ENCODE data around the gene ITIH3.

The ITIH3 gene

DNA sequence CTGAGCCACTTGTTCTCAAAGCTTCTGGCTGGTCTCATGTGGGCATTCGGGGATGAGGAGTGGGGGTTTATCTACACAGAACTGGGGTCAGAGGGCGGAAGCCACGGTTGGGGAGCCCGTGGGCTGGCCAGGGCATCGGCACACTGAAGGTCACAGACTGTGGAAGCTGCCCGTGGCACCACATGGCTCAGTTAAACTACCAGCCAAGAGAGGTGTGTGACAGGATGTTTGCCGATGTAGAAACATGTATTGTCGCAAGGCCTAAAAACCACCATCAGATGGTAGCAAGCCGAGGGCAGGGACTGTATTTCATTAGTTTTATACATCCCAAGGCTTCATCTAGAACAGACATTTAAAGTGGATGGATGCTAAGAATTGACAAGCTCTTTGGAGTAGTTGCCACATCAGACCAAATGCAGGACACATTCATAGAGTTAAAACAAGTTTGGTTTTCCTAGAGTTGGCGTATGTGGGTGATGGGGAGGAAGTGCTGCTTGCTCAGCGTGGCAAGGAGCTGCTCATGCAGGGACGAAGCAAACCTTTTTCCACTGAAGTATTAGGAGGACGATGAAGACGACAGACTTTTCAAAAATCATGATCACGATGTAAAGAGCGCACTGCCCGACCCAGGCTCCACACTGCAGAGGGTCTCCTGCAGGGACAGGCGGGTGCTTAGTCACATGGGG is 49.8 kb downstream of the ITIH3 start:
- H3K36me3 ChIP-seq (ENCODE audit: insufficient read depth, low read depth, low read length) = peaks cover 38% of the 10 kb centered on the region
- no peaks in the 10 kb centered on the region for H3K4me1 ChIP-seq (ENCODE audit: insufficient read depth, low read length)
- no peak overlapping the region for H3K27ac ChIP-seq (ENCODE audit: low read length)
- H3K4me3 ChIP-seq (ENCODE audit: low read length) = no peak overlapping the region
- H3K27me3 ChIP-seq (ENCODE audit: insufficient read depth, low read length) = no peaks in the 10 kb centered on the region
- no peaks in the 10 kb centered on the region for H3K9me3 ChIP-seq (ENCODE audit: insufficient read depth, low read depth, low read length)
- no peak overlapping the region for H3K9ac ChIP-seq (ENCODE audit: low read depth, low read length)

DNA sequence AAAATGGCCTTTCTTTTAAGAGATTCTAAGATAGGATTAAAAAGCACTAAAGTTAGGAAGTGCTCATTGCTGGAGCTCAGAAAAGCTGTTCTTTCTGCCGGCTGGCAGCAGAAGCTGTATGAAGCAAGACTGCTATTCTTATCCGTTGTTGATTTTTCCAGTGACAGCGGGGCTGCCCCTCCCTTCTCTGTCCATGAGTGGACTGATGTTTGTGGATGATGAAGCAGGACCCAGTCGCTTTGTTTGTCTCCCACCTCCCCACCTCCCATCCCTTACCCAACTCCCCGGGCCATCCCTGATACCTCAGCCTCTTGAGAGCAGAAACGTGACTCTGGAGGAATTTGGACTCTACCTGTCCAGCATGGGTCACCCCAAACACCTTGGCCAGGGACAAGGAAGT is 50.6 kb downstream of the ITIH3 start:
- Histone ChIP-seq H3K27ac (ENCODE audit: low read length) (no peak overlapping the region), H3K4me3 (ENCODE audit: low read length) (no peak overlapping the region), H3K9me3 (ENCODE audit: insufficient read depth, low read depth, low read length) (no peaks in the 10 kb centered on the region), H3K4me1 (ENCODE audit: insufficient read depth, low read length) (no peaks in the 10 kb centered on the region), H3K36me3 (ENCODE audit: insufficient read depth, low read depth, low read length) (peaks cover 41% of the 10 kb centered on the region), H3K27me3 (ENCODE audit: insufficient read depth, low read length) (no peaks in the 10 kb centered on the region), H3K9ac (ENCODE audit: low read depth, low read length) (no peak overlapping the region)

DNA sequence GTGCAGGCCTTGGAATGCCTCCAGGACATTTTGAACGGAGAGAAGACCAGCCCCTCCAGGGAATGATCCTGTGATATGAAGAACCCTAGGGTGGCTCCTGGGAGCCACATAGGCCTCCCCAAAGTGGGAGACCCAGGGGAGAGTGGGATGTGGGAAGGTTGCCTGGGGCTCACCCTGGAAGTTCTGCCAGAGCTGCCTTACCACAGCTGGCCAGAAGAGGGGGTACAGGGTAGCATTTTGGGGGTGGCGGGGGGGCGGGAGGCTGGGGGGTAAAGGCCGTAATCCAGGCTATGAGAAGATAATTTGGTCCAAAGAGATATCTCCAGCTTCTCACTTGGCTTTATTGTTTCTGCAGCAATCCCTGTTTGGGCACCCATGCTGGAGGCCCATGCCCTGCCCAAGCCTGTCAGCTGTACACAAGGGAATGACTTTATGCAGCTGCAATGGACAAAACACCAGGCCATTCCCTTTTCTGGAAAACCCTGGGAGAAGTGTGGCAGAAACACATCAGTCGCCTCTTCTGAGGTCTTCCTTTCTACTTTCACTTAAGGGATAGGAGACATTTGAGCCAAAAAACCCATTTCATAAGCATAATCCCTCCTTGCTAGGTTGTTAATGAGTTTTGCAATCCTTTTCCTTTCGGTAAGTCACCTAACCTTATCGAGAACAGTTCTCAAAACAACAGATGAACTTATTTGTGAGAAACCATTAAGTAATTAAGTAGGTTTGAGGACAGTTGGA is 51.3 kb downstream of the ITIH3 start:
- no peak overlapping the region for H3K9ac ChIP-seq (ENCODE audit: low read depth, low read length)
- no peak overlapping the region for H3K27ac ChIP-seq (ENCODE audit: low read length)
- H3K36me3 ChIP-seq (ENCODE audit: insufficient read depth, low read depth, low read length) = peaks cover 41% of the 10 kb centered on the region

DNA sequence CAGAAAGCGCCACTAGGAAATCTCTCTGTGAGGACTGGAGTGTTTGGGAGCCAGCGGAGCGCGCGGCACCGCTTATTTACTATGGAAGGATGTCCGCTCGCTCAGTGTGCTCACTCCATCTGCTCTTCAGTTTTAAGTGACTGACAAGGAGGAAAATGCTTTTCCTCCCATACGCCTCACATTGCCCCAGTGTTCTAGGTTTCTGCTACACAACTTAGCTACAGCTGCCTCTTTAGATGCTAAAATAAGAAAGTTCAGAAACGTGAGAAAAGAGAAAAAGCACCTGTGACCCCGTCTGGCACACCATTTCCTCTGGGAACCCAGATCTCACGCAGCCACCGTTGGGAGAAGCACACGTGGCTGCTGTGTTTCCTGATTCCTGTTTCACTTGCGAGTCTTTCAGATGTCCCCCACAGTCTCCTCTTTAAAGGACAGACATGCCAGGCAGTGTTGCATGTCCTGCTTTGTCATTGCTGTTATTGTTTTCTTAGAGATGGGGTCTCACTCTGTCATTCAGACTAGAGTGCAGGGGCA is 51.9 kb downstream of the ITIH3 start:
- Histone ChIP-seq H3K4me3 (ENCODE audit: low read length) (no peak overlapping the region), H3K27ac (ENCODE audit: low read length) (no peak overlapping the region), H3K4me1 (ENCODE audit: insufficient read depth, low read length) (no peaks in the 10 kb centered on the region), H3K27me3 (ENCODE audit: insufficient read depth, low read length) (no peaks in the 10 kb centered on the region), H3K9me3 (ENCODE audit: insufficient read depth, low read depth, low read length) (no peaks in the 10 kb centered on the region), H3K36me3 (ENCODE audit: insufficient read depth, low read depth, low read length) (peaks cover 35% of the 10 kb centered on the region), H3K9ac (ENCODE audit: low read depth, low read length) (no peak overlapping the region)

More for the DNA sequence above, 51.3 kb downstream of the ITIH3 start:
- Histone ChIP-seq H3K4me1 (ENCODE audit: insufficient read depth, low read length) (no peaks in the 10 kb centered on the region), H3K9me3 (ENCODE audit: insufficient read depth, low read depth, low read length) (no peaks in the 10 kb centered on the region), H3K27me3 (ENCODE audit: insufficient read depth, low read length) (no peaks in the 10 kb centered on the region), H3K4me3 (ENCODE audit: low read length) (no peak overlapping the region)

DNA sequence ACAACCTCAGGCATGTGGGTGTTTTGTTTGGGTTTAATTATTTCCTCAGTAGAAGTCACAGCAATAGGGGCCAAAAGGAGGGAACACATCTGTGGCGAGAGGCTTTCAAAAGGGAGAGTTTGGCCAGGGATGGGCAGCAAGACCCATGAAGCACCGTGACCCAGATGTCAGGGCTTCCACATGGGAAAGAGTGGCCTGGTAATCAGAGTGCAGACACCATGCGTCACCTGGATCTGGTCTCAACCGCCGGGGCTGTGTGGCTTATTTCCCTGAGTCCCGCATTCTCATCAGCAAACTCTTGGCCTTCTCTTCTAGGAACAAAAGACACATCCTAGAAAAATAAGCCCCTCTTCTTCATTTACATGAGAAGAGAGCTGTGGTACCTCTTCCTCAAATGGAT is 52.6 kb downstream of the ITIH3 start:
- H3K9ac ChIP-seq (ENCODE audit: low read depth, low read length) = no peak overlapping the region
- no peak overlapping the region for H3K27ac ChIP-seq (ENCODE audit: low read length)
- H3K36me3 ChIP-seq (ENCODE audit: insufficient read depth, low read depth, low read length) = peaks cover 37% of the 10 kb centered on the region
- no peaks in the 10 kb centered on the region for H3K4me1 ChIP-seq (ENCODE audit: insufficient read depth, low read length)
- H3K9me3 ChIP-seq (ENCODE audit: insufficient read depth, low read depth, low read length) = no peaks in the 10 kb centered on the region
- no peaks in the 10 kb centered on the region for H3K27me3 ChIP-seq (ENCODE audit: insufficient read depth, low read length)
- H3K4me3 ChIP-seq (ENCODE audit: low read length) = no peak overlapping the region

DNA sequence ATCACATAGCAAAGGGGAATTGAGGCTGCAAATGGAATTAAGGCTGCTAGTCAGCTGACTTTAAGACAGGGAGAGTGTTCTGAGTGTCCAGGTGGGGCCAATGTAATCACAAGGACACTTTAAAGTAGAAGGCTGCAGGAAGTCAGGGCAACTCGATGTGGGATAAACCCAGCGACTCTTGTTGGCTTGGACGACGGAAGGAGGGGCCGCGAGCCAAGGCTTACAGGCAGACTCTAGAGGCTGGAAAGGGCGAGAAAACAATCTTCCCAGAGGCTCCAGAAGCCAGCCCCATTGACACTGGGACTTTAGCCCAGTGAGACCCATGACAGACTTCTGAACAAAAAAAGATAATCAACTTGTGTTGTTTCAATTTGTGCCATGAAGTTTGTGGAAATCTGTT is 53.1 kb downstream of the ITIH3 start:
- H3K36me3 ChIP-seq (ENCODE audit: insufficient read depth, low read depth, low read length) = peaks cover 36% of the 10 kb centered on the region
- no peaks in the 10 kb centered on the region for H3K9me3 ChIP-seq (ENCODE audit: insufficient read depth, low read depth, low read length)
- H3K27ac ChIP-seq (ENCODE audit: low read length) = no peak overlapping the region
- no peak overlapping the region for H3K9ac ChIP-seq (ENCODE audit: low read depth, low read length)
- H3K27me3 ChIP-seq (ENCODE audit: insufficient read depth, low read length) = no peaks in the 10 kb centered on the region
- no peak overlapping the region for H3K4me3 ChIP-seq (ENCODE audit: low read length)
- no peaks in the 10 kb centered on the region for H3K4me1 ChIP-seq (ENCODE audit: insufficient read depth, low read length)

DNA sequence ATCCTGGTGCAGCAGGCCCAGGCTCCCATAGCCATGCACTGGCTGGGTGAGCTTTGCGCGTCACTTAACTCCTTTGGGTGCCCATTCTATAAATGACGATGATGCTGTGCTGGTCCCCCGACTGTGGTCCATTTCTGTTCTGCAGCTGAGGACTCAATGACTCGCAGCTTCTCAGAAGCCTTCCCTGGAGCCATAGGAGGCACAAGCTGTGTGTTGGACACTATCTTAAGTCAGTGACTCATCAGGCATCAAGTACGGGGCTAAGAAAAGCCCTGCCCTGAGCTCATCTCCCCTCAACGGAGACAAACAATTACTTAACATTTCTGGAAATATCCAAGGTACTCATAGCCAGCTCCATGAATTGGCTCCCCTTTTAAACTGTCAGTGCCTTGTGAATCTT is 54.0 kb downstream of the ITIH3 start:
- no peak overlapping the region for H3K27ac ChIP-seq (ENCODE audit: low read length)
- H3K36me3 ChIP-seq (ENCODE audit: insufficient read depth, low read depth, low read length) = peaks cover 35% of the 10 kb centered on the region
- H3K27me3 ChIP-seq (ENCODE audit: insufficient read depth, low read length) = no peaks in the 10 kb centered on the region
- no peaks in the 10 kb centered on the region for H3K4me1 ChIP-seq (ENCODE audit: insufficient read depth, low read length)
- H3K9me3 ChIP-seq (ENCODE audit: insufficient read depth, low read depth, low read length) = no peaks in the 10 kb centered on the region
- H3K9ac ChIP-seq (ENCODE audit: low read depth, low read length) = no peak overlapping the region
- no peak overlapping the region for H3K4me3 ChIP-seq (ENCODE audit: low read length)

DNA sequence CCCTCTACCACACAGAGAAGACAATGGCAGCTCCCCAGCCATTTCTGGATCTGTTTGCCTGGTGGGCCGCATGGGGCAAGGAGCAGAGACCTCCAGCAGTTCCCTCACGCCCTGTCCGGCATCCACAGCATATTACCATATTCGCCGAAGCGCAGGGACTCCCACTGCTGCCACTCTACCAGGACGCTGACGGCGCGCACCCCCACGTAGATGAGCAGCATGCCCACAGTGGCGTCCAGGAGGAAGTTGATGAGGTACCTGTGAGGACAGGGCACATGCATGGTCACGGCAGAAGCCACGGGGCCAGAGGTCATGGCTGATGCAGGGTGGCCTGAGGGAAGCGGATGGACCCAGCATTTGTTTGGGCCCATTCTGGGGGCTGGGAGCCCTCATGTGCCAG is 55.1 kb downstream of the ITIH3 start:
- no peak overlapping the region for H3K4me3 ChIP-seq (ENCODE audit: low read length)
- H3K4me1 ChIP-seq (ENCODE audit: insufficient read depth, low read length) = no peaks in the 10 kb centered on the region
- peaks cover 35% of the 10 kb centered on the region for H3K36me3 ChIP-seq (ENCODE audit: insufficient read depth, low read depth, low read length)
- no peak overlapping the region for H3K9ac ChIP-seq (ENCODE audit: low read depth, low read length)
- H3K27ac ChIP-seq (ENCODE audit: low read length) = no peak overlapping the region
- no peaks in the 10 kb centered on the region for H3K9me3 ChIP-seq (ENCODE audit: insufficient read depth, low read depth, low read length)
- no peaks in the 10 kb centered on the region for H3K27me3 ChIP-seq (ENCODE audit: insufficient read depth, low read length)

DNA sequence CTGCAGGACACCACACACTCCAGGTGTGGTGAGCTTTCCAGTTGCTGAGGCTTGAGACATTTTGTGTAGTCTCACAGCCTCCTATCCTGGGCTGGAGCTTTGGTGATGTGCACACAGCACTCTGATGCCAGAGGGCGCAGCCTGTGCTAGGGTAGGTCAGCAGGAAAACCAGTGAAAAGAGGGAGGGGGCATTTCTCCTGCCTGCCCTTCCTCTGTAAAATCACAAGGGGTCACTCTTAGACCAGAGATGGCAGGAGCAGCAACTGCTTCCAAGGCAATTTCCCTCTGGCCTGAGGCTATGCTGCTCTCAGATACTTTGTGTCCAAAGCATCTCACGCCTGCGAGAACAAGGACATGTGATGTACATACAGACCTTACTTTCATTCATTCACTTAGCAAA is 56.8 kb downstream of the ITIH3 start:
- Histone ChIP-seq H3K9me3 (ENCODE audit: insufficient read depth, low read depth, low read length) (no peaks in the 10 kb centered on the region), H3K4me3 (ENCODE audit: low read length) (no peak overlapping the region), H3K27me3 (ENCODE audit: insufficient read depth, low read length) (no peaks in the 10 kb centered on the region), H3K27ac (ENCODE audit: low read length) (no peak overlapping the region), H3K9ac (ENCODE audit: low read depth, low read length) (no peak overlapping the region), H3K36me3 (ENCODE audit: insufficient read depth, low read depth, low read length) (peaks cover 35% of the 10 kb centered on the region), H3K4me1 (ENCODE audit: insufficient read depth, low read length) (no peaks in the 10 kb centered on the region)

DNA sequence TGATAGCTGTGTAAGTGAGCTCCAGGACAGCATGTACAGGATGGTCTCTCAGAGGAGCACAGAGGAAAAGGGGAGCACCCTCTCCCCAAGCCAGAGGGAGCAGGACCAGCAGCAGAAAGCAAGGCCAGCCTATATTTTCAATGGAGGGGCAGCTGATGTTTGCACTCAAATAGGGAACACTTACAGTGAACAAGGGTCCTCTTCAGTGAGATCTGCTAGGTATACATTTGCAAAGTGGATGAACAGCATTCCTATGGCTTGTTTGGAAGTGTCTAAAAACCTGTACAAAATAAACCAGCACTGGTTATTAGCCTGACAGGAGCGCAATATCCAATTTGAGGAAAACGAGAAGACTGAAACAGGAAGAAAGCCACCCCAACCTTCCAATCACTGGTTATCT is 57.8 kb downstream of the ITIH3 start:
- H3K27ac ChIP-seq (ENCODE audit: low read length) = no peak overlapping the region
- H3K9ac ChIP-seq (ENCODE audit: low read depth, low read length) = no peak overlapping the region
- no peak overlapping the region for H3K4me3 ChIP-seq (ENCODE audit: low read length)
- H3K27me3 ChIP-seq (ENCODE audit: insufficient read depth, low read length) = no peaks in the 10 kb centered on the region
- H3K4me1 ChIP-seq (ENCODE audit: insufficient read depth, low read length) = no peaks in the 10 kb centered on the region
- peaks cover 34% of the 10 kb centered on the region for H3K36me3 ChIP-seq (ENCODE audit: insufficient read depth, low read depth, low read length)
- H3K9me3 ChIP-seq (ENCODE audit: insufficient read depth, low read depth, low read length) = no peaks in the 10 kb centered on the region

DNA sequence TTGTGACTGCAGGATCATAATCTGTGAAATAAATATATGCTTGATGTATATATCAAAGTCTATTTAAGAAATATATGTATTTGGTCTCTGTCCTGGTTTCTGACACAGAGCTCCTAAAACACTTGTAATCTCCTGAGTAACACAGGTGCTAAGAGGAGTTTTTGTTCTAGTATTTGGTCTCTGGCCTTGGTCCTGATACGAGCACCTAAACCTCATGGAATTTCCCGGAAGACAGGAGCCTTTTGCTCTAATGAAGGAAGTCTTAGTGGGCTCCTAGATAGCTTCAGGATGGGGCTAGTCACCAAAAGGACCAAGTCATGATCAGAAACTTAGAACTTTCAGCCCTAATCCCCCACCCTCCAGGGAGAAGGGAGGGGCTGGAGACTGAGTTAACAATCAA is 59.4 kb downstream of the ITIH3 start:
- no peak overlapping the region for H3K9ac ChIP-seq (ENCODE audit: low read depth, low read length)
- H3K27me3 ChIP-seq (ENCODE audit: insufficient read depth, low read length) = no peaks in the 10 kb centered on the region
- no peaks in the 10 kb centered on the region for H3K9me3 ChIP-seq (ENCODE audit: insufficient read depth, low read depth, low read length)
- no peak overlapping the region for H3K4me3 ChIP-seq (ENCODE audit: low read length)
- H3K4me1 ChIP-seq (ENCODE audit: insufficient read depth, low read length) = no peaks in the 10 kb centered on the region
- H3K36me3 ChIP-seq (ENCODE audit: insufficient read depth, low read depth, low read length) = peaks cover 18% of the 10 kb centered on the region
- no peak overlapping the region for H3K27ac ChIP-seq (ENCODE audit: low read length)

DNA sequence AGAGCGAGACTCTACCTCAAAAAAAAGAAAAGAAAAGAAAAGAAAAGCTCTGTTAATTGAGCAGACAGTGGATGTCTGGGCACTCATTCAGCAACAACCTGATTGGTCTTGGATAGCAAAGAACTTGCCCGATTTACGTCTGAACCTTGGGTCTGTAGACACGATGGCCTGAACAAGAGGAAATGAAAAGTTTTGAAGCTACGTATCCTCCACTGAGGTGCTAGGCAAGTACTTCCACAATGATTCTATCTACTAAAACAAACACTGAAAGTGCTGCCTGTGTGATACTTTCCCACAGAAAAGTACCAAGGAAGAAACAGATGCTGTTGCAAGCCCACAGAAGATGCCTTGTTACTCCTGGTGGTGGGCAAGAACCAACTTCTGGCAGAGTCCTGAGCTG is 62.1 kb downstream of the ITIH3 start:
- no peaks in the 10 kb centered on the region for H3K9me3 ChIP-seq (ENCODE audit: insufficient read depth, low read depth, low read length)
- no peak overlapping the region for H3K4me3 ChIP-seq (ENCODE audit: low read length)
- H3K27me3 ChIP-seq (ENCODE audit: insufficient read depth, low read length) = no peaks in the 10 kb centered on the region
- no peak overlapping the region for H3K27ac ChIP-seq (ENCODE audit: low read length)
- H3K36me3 ChIP-seq (ENCODE audit: insufficient read depth, low read depth, low read length) = peaks cover 10% of the 10 kb centered on the region
- no peak overlapping the region for H3K9ac ChIP-seq (ENCODE audit: low read depth, low read length)
- H3K4me1 ChIP-seq (ENCODE audit: insufficient read depth, low read length) = no peaks in the 10 kb centered on the region

Data from iPS-20b (cell line).